Endodermal cell (in vitro differentiated cells): ENCODE measurements around the gene PUS3. TPM values are rescaled to one million over a fixed set of nuclear protein-coding genes. Genes with fewer than 3 reads are reported as not detected.

Experiments used
- DNase-seq: peaks from one replicate; pipeline ENCODE4 v3.0.0-alpha.2; 2017
- H3K27ac ChIP-seq: 2 replicates; pipeline ENCODE4 v1.5.1; 2013; ENCODE audit warnings: mild to moderate bottlenecking, low read depth, low read length, moderate library complexity
- H3K27me3 ChIP-seq: 2 replicates; pipeline ENCODE4 v1.6.1; 2013; ENCODE audit warnings: mild to moderate bottlenecking, low read length, moderate library complexity; ENCODE audit not compliant: insufficient read depth, control insufficient read depth, poor library complexity, severe bottlenecking
- H3K36me3 ChIP-seq: 2 replicates; pipeline ENCODE4 v1.7.0; 2013; ENCODE audit warnings: mild to moderate bottlenecking, low read length, moderate library complexity; ENCODE audit not compliant: control insufficient read depth, insufficient read depth
- H3K4me1 ChIP-seq: one replicate; pipeline ENCODE4 v1.7.0; 2013; ENCODE audit warnings: low read length; ENCODE audit not compliant: control insufficient read depth, insufficient read depth
- H3K4me3 ChIP-seq: 2 replicates; pipeline ENCODE4 v1.5.1; 2013; ENCODE audit warnings: mild to moderate bottlenecking, low read length, moderate library complexity
- H3K9ac ChIP-seq: 2 replicates; pipeline ENCODE4 v1.6.1; 2013; ENCODE audit warnings: mild to moderate bottlenecking, low read length, moderate library complexity; ENCODE audit not compliant: poor library complexity, severe bottlenecking; ENCODE audit errors: extremely low read depth
- H3K9me3 ChIP-seq: 2 replicates; pipeline ENCODE4 v1.6.1; 2013; ENCODE audit warnings: mild to moderate bottlenecking, low read length, moderate library complexity; ENCODE audit not compliant: control insufficient read depth
- H3K27ac Mint-ChIP-seq: 2 replicates; pipeline ENCODE4 v1.8.0; 2020; ENCODE audit warnings: mixed read lengths
- H3K27me3 Mint-ChIP-seq: 2 replicates; pipeline ENCODE4 v1.8.0; 2021; ENCODE audit warnings: mild to moderate bottlenecking, mixed read lengths; ENCODE audit not compliant: insufficient read depth
- H3K36me3 Mint-ChIP-seq: 2 replicates; pipeline ENCODE4 v1.8.0; 2020; ENCODE audit warnings: low read depth, mixed read lengths
- H3K4me1 Mint-ChIP-seq: 2 replicates; pipeline ENCODE4 v1.8.0; 2020; ENCODE audit warnings: mixed read lengths
- H3K4me3 Mint-ChIP-seq: 2 replicates; pipeline ENCODE4 v1.8.0; 2020; ENCODE audit warnings: mild to moderate bottlenecking, moderate library complexity, mixed read lengths
- H3K9me3 Mint-ChIP-seq: 2 replicates; pipeline ENCODE4 v1.8.0; 2020; ENCODE audit warnings: mild to moderate bottlenecking, mixed read lengths
- CTCF ChIP-seq: fragments of 200-600 bp; sonication (generic); conservative IDR thresholded peaks from 2 replicates; pipeline ENCODE4 v1.5.0; 2021; ENCODE audit warnings: antibody characterized with exemption, mild to moderate bottlenecking
- WGBS, 2 experiments: methylation state at CpG; one replicate each; pipeline versions ENCODE4 v1.1.5 to v1.1.7; 2013; ENCODE audit warnings: missing lambda C conversion rate in 2 of 2, mixed read lengths in 1 of 2; ENCODE audit not compliant: insufficient coverage in 1 of 2, insufficient read length in 1 of 2; 5-methylcytosine and 5-hydroxymethylcytosine counted together
- total RNA-seq, 2 donors: library from RNA; stranded (reverse); fragmentation: NEBNext Ultra II Directional in 1 of 2; extraction: Animal tissue kit (Norgen Biotek cat#: 25700) in 1 of 2; gene quantifications; 2 replicates in 1 of 2; 3 replicates in 1 of 2; pipeline ENCODE4 v1.2.1, GENCODE V29; 2021

The PUS3 gene
- total RNA-seq, 2 donors from 2014 or later = 12.6 to 13.7 TPM

GRCh38 chr11:125932301-125932700 is 29.3 kb upstream of the PUS3 start:
- H3K4me3 ChIP-seq = no peak overlapping the region
- H3K9ac ChIP-seq = no peak overlapping the region
- Mint-ChIP-seq H3K27ac (no peak overlapping the region), H3K4me1 (peaks cover 13% of the 10 kb centered on the region), H3K9me3 (no peaks in the 10 kb centered on the region), H3K4me3 (no peak overlapping the region), H3K36me3 (no peaks in the 10 kb centered on the region), H3K27me3 (peaks cover 5% of the 10 kb centered on the region)
- no peak overlapping the region for H3K27ac ChIP-seq
- H3K36me3 ChIP-seq = no peaks in the 10 kb centered on the region
- peaks cover 18% of the 10 kb centered on the region for H3K27me3 ChIP-seq
- no peaks in the 10 kb centered on the region for H3K9me3 ChIP-seq
- no peaks in the 10 kb centered on the region for H3K4me1 ChIP-seq
- TF ChIP-seq CTCF = no peak
- no peak for DNase-seq
- 78 to 86% methylated on average over 6 to 9 of the region's 9 CpGs for WGBS, 2 experiments

- peaks cover 13% of the 10 kb centered on the region for H3K4me1 Mint-ChIP-seq
- no peaks in the 10 kb centered on the region for H3K36me3 Mint-ChIP-seq
- no peaks in the 10 kb centered on the region for H3K9me3 Mint-ChIP-seq
- H3K4me1 ChIP-seq = no peaks in the 10 kb centered on the region
- H3K27me3 ChIP-seq = peaks cover 18% of the 10 kb centered on the region
- no peak overlapping the region for H3K27ac ChIP-seq
- H3K27me3 Mint-ChIP-seq = peaks cover 7% of the 10 kb centered on the region
- H3K36me3 ChIP-seq = no peaks in the 10 kb centered on the region
- H3K4me3 Mint-ChIP-seq = no peak overlapping the region
- no peak for DNase-seq
- WGBS, 2 experiments = 91 to 93% methylated on average over 3 to 6 of the region's 6 CpGs
- no peak overlapping the region for H3K4me3 ChIP-seq
- H3K9ac ChIP-seq = no peak overlapping the region
- H3K27ac Mint-ChIP-seq = no peak overlapping the region
- no peak for TF ChIP-seq CTCF
- H3K9me3 ChIP-seq = no peaks in the 10 kb centered on the region
These were observed 28.7 kb upstream of the PUS3 start for GRCh38 chr11:125931668-125932067.

GRCh38 chr11:125931116-125931515 is 28.1 kb upstream of the PUS3 start:
- H3K27me3 ChIP-seq = peaks cover 18% of the 10 kb centered on the region
- no peak overlapping the region for H3K4me3 Mint-ChIP-seq
- peaks cover 13% of the 10 kb centered on the region for H3K4me1 Mint-ChIP-seq
- WGBS, 2 experiments = 79 to 80% methylated on average over 3 of the region's 3 CpGs
- peaks cover 7% of the 10 kb centered on the region for H3K27me3 Mint-ChIP-seq
- no peak overlapping the region for H3K9ac ChIP-seq
- H3K27ac ChIP-seq = no peak overlapping the region
- no peak overlapping the region for H3K27ac Mint-ChIP-seq
- no peak overlapping the region for H3K4me3 ChIP-seq
- H3K9me3 ChIP-seq = no peaks in the 10 kb centered on the region
- TF ChIP-seq CTCF = no peak
- no peaks in the 10 kb centered on the region for H3K4me1 ChIP-seq
- DNase-seq = no peak
- no peaks in the 10 kb centered on the region for H3K9me3 Mint-ChIP-seq
- no peaks in the 10 kb centered on the region for H3K36me3 Mint-ChIP-seq
- H3K36me3 ChIP-seq = no peaks in the 10 kb centered on the region
